PC-3 (cell line): ENCODE data around the gene MME.

Experiments
- CTCF ChIP-seq: fragments of 300-600 bp; sonication (generic); conservative IDR thresholded peaks from 2 replicates; pipeline ENCODE4 v1.5.1; 2017; ENCODE audit warnings: antibody characterized with exemption, low read depth, mild to moderate bottlenecking, low read length
- EZH2 ChIP-seq: fragments of 300-600 bp; sonication (generic); IDR thresholded peaks from one replicate; pipeline ENCODE4 v1.6.1; 2017; ENCODE audit warnings: antibody characterized with exemption, mild to moderate bottlenecking, low read length; ENCODE audit not compliant: unreplicated experiment
- EZH2phosphoT487 ChIP-seq: fragments of 300-600 bp; sonication (generic); IDR thresholded peaks from 2 replicates; pipeline ENCODE4 v1.6.1; 2018; ENCODE audit warnings: mild to moderate bottlenecking, antibody characterized with exemption, low read length, borderline replicate concordance

- TF ChIP-seq CTCF = no peak
- TF ChIP-seq EZH2 = no peak
- no peak for TF ChIP-seq EZH2phosphoT487
Observed at GRCh38 chr3:155131104-155131503, 51.0 kb downstream of the MME start.
